HG02970 (cell line): ENCODE results near the gene PLA2G2D.

ENCODE experiments used
- ATAC-seq: cut with Tn5 transposase; IDR thresholded peaks from one replicate; pipeline ENCODE4 v1.9.1; 2021; ENCODE audit warnings: mild to moderate bottlenecking, moderate library complexity, moderate number of reproducible peaks; ENCODE audit not compliant: unreplicated experiment, low FRiP score

Gene PLA2G2D

DNA sequence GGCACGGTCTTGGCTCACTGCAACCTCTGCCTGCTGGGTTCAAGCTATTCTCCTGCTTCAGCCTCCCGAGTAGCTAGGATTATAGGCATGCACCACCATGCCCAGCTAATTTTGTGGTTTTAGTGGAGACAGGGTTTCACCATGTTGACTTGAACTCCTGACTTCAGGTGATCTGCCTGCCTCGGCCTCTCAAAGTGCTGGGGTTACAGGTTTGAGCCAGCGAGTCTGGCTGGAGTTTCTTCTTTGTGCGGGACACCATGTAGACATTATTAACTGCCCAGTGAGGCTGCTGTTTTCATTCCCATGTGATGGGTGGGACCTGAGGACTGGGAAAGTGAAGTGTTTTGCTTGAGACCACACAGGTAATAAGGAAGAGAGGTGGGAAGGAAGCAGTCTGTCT, 26.0 kb downstream of the PLA2G2D start:
- ATAC-seq = no peak

DNA sequence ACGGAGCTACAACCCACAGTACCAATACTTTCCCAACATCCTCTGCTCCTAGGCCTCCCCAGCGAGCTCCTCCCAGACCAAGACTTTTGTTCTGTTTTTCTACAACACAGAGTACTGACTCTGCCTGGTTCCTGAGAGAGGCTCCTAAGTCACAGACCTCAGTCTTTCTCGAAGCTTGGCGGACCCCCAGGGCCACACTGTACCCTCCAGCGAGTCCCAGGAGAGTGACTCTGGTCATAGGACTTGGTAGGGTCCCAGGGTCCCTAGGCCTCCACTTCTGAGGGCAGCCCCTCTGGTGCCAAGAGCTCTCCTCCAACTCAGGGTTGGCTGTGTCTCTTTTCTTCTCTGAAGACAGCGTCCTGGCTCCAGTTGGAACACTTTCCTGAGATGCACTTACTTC, 28.7 kb downstream of the PLA2G2D start:
- ATAC-seq = no peak

DNA sequence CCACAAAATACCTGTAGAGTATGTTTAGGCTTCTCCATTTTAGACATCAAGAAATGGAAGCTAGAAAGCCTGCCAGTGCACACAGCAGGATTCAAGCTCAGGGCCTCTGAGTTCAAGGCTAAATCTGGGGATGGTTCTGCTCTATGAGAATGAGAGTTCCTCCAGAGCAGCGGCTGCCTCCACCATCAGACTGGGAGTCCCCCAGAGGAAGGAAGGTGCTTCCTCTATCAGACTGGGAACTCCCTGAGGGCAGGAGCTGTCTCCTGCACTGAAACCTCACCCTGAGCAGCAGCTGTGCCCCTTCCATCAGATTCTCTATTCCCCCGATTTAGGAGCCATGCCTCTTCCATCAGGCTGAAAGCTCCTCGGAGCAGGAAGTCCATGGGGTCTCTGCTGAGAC, 29.2 kb downstream of the PLA2G2D start:
- no peak for ATAC-seq

GRCh38 chr1:20089328-20090077, 29.8 kb downstream of the PLA2G2D start:
- no peak for ATAC-seq

DNA sequence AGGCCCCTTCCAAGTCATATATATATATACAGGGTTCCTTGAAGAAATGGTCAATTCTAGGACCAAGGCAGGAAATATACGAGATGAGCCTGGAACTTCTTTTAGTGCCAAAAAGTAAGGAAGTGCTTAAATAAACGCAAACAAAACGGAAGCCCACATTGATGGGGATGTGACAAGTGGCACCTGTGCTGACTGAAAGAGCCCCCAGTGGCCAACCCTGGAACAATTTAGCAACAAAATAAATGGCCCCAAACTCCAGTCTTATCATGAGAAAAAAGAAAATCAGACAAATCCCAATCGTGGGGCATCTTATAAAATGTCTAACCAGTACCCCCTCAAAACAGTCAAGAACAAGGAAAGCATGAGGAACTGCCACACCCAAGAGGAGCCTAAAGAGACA, 31.7 kb downstream of the PLA2G2D start:
- ATAC-seq = no peak

DNA sequence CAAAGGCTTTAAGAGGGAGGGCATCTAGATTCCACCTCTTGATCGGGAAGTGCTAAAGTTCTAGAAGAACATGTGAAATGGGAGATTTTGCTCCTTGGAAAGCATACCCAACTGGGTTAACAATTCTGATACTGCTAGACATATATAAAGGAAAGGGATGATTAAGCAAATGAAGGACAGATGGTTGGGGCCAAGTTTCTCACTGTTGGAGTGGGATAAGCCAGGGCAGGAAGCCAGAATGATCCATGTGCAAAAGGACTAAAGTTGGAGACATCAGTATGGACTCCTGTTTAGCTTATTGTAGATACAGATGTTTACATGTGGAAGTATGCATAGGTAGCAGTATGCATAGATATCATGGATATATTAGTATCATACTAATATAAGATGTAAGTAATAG, 32.5 kb downstream of the PLA2G2D start:
- ATAC-seq = no peak

GRCh38 chr1:20083178-20083944, 36.0 kb downstream of the PLA2G2D start:
- no peak for ATAC-seq

DNA sequence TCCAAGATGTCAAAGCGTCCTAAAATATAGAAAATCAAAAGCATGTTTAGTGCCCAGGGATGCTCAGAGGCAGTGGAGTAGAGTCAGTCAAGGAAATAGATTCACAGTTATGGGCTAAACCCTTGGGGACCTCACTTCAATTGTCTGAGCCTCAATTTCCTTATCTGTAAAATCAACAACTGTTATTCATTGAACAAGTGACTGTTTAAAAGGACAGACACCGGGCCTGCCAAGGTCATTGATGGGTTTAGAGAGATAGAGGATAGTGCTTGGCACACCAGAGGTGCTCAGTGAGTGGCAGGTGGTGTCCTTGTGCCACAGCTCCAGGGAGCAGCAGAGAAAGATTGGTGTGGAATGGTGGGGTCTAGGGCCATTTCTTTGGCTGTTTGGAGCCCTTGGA, 36.6 kb downstream of the PLA2G2D start:
- no peak for ATAC-seq

DNA sequence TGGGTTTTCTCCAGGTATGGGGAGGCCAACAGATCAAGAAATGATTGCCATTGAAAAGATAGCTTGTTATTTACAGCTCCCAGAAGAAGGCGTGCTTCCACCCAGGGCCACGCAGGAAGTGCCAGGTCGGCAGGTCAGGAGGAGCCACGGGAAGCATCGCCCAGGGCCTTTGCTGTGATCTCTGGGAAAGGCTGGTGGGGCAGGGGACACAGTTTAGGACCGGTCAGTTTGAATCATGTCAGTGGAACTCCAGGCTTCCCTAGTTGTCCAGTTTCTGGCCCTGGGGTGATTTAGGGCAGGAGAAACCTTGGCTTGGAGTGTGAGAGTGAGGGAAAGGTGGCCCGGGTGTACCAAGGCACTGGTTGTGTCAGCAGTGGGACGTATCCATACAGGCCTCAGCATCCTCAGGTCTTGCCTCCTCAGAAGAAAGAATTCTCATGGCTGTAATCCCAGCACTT, 38.0 kb downstream of the PLA2G2D start:
- no peak for ATAC-seq

DNA sequence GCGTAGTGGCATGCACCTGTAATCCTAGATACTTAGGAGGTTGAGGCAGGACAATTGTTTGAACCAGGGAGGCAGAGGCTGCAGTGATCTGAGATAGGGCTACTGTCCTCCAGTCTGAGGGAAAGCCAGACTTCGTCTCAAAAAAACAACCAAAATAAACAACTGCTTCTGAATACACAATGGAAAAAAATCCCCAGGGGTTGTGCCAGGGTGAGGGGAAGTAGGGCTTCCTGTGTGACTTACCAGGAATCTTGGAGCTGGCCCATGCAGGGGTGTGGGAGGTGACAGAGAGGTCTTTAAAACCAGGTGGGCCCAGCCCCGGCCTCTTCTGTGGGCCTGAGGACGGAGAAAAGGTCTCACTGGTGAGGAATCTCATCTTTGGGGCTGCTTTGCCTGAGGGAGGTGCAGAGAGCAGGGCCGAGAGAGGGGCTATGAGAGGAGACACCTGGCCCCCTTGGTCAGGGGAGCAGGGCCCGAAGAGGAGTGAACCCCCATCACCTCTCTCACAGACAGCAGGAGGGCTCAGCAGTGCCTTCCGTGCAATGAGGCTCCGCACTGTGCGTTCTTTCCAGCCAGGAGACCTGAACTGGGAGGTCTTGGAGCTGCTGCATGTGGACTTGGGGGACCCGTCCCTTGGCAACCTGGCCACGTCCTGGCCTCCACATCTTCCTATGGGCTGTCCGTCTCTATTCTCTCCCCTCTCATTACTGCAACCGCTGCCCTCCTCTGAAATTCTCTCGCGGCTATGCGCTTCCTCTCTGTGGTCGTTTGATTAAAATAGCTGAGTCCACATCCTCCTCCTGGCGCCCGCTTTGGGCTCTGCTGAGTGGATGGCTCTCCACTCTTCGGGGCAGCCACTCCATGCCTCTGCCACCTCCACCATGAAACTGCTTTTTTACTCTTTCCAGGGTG, 38.6 kb downstream of the PLA2G2D start:
- no peak for ATAC-seq

DNA sequence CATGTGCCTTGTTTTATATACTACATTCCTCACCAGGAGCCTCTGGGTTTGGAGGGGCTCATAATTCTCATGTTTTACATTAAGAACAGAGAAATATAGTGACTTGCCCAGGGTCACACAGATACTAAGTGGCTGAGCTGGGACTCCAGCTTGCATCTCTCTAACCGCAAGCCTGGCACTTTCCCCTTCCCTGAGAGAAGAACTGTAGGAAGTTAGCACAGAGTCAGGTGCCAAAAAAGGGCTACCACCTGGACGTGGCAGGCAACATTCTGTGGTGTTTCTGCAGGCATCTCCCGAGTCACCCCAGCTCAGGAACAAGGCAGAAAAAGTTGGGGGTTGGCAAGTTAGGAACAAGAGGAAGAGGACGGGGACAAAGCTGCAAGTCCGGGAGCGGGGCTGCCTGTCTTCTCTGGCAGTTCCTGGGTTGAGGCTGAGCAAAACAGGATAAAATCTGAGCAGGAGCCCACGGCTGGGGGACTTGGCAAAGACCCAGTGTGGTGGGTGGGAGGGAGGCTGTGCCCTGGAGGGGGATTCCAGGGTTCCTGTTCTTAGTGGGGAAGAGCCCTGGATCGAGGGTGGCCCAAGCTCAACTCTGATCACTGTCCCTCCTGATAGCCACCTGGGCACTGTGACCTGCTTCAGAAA, 39.6 kb downstream of the PLA2G2D start:
- no peak for ATAC-seq

GRCh38 chr1:20078711-20079110, 40.6 kb downstream of the PLA2G2D start:
- no peak for ATAC-seq

DNA sequence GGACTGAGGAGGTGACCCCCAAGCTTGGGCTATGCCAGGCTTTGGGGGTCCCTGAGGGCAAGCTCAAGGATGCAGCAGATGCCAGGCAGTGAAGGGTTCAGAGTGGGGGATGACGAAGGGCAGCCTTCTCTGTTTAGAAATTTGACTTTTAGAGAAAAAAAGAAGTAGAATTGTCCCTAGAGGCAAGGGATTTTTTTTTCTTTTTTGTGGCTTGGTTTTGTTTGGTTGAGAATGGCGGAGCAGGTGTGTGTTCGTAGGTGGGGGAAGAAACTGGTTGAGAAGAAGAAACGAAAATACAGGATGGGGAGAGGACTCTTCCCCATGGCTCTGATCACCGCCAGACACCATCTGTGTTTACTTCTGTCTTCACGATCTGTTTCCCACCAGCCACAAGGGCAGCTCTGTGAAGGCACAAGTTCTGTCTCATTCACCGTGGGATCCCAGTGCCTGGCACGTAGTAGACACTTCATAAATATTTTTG, 41.1 kb downstream of the PLA2G2D start:
- no peak for ATAC-seq

- no peak for ATAC-seq
These were observed 42.5 kb downstream of the PLA2G2D start for GRCh38 chr1:20076710-20077461.

DNA sequence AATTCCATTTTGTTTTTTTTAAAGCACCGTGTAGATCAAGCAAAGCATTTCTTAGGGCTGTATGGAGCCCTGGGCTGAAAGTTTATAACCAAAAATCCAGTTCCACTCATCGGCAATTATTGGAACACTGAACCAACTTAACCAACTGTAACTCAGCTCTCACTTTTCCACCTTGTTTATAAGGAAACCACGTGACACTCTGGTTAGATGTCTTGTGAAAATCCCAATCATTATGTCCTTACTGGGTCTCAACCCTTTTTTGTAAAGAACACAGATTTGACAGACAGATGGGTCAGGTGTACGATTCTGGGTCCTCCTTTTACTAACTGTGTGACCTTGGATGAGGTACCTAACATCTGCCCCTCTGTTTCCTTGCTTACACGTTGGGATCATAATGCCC, 43.1 kb downstream of the PLA2G2D start:
- ATAC-seq = no peak

GRCh38 chr1:20075345-20075744, 44.0 kb downstream of the PLA2G2D start:
- no peak for ATAC-seq

DNA sequence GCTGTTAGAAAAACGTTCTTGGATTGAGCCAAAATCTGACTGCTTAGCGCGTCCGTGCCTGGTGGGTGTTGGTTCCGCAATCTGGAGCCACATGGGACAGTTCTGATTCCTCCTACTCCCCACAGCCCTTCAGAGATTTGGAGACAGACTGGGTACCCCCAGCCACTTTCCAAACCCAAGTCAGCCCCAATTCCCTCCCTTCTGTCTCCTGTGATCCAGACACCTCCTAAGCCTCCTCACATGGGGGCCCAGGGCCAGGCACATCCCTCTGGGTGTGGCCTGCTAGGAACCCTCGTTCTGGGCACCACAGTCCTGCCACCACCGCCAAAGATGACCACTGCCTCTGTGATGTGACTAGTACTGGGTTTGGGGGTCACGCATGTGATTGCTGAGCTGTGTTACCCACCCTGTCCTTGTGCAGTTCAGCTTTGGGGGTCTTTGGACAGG, 44.6 kb downstream of the PLA2G2D start:
- ATAC-seq = no peak

GRCh38 chr1:20074055-20074724, 45.1 kb downstream of the PLA2G2D start:
- ATAC-seq = no peak

- no peak for ATAC-seq
These were observed 46.1 kb downstream of the PLA2G2D start for GRCh38 chr1:20073256-20073655.
